ENCODE results near the gene PERM1. TPM values are rescaled to one million over a fixed set of nuclear protein-coding genes. Genes with fewer than 3 reads are reported as not detected.

PERM1 gene
- total RNA-seq, 1 experiment from 2014 or later, result 0.47 TPM

DNA sequence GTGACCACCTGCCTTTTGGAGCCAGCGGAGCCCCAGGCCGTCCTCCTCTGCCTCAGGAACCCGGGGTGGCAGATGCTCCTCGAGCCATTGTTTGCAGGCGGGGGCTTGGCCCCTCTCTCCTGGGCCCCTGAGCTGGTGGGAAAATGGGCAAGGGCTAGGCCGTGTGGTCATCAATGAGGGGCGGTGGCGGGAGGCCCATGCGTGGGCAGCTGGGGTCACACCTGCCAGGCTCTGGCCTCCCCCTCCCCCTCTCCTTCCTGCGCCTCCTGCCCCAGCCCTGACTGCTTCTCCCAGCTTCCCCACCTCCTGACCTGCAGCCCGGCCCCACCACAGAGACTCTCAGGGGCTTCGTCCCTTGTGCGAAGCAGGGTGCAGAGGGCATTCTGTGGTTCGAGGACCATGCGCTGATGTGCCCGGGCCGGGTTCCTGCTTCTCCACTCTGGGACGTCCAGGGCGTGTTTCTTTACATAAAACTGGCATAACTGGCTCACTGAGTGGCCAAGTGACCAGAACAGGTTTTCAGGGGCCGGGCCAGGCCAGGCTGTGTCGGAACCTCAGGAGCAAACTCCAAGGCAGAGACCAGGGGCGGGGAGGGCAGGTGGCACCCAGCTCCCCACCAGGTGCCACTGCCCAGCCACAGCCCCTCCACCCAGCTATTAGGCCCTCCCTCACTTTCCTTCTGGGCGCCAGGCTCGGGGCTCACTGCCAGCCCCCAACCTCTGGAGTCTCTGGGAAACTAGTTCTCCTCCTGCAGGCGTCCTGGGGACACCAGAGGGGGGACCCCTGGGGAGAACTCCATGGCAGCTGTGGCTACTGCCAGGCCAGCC, 48.9 kb downstream of the PERM1 start:
- ChIA-PET POLR2A (ENCODE audit: unreplicated experiment) (no interaction called here), CTCF (no interaction called here)
- no peaks in the 10 kb centered on the region for H3K9me3 ChIP-seq (ENCODE audit: low read length)
- no peaks in the 10 kb centered on the region for H3K9me2 ChIP-seq (replicated peaks; ENCODE audit: low read length)
- no peaks in the 10 kb centered on the region for H3F3A ChIP-seq (ENCODE audit: low read length, unreplicated experiment)
- ATAC-seq (peak; percentile 73), DNase-seq (peak; percentile 74)
- H3K36me3 ChIP-seq (ENCODE audit: low read depth, low read length), result no peaks in the 10 kb centered on the region
- H2AFZ ChIP-seq (ENCODE audit: low read length), result no peak overlapping the region
- H3K4me1 ChIP-seq (ENCODE audit: insufficient read depth, low read length), result peaks cover 9% of the 10 kb centered on the region
- no peaks in the 10 kb centered on the region for H4K20me1 ChIP-seq (ENCODE audit: low read length)
- peak overlapping the region; percentile 70 for H3K4me2 ChIP-seq (ENCODE audit: low read length)
- no TSS peak for BruUV-seq (replicated peaks)
- no peaks in the 10 kb centered on the region for H3K79me2 ChIP-seq (ENCODE audit: low read length)
- no peak overlapping the region for H3K9ac ChIP-seq (ENCODE audit: low read length)
- H3K27ac ChIP-seq (ENCODE audit: low read length), result no peak overlapping the region
- TF ChIP-seq EZH2phosphoT487 (IDR thresholded peaks at IDR 0.05; ENCODE audit: borderline replicate concordance, low read length) (no peak), EZH2 (IDR thresholded peaks at IDR 0.05; ENCODE audit: low read length, unreplicated experiment) (no peak)
- TF ChIP-seq, protein P1, sequence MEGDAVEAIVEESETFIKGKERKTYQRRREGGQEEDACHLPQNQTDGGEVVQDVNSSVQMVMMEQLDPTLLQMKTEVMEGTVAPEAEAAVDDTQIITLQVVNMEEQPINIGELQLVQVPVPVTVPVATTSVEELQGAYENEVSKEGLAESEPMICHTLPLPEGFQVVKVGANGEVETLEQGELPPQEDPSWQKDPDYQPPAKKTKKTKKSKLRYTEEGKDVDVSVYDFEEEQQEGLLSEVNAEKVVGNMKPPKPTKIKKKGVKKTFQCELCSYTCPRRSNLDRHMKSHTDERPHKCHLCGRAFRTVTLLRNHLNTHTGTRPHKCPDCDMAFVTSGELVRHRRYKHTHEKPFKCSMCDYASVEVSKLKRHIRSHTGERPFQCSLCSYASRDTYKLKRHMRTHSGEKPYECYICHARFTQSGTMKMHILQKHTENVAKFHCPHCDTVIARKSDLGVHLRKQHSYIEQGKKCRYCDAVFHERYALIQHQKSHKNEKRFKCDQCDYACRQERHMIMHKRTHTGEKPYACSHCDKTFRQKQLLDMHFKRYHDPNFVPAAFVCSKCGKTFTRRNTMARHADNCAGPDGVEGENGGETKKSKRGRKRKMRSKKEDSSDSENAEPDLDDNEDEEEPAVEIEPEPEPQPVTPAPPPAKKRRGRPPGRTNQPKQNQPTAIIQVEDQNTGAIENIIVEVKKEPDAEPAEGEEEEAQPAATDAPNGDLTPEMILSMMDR (conservative IDR thresholded peaks at IDR 0.05; ENCODE audit: low read depth, low read length), result no peak
- peak overlapping the region; percentile 27; the same call in 1 of the 2 replicates for H3K4me3 ChIP-seq (ENCODE audit: low read length)
- intact Hi-C loops (cut with micrococcal nuclease), result no loop called here
- peaks cover 18% of the 10 kb centered on the region for H3K27me3 ChIP-seq (ENCODE audit: low read length)

DNA sequence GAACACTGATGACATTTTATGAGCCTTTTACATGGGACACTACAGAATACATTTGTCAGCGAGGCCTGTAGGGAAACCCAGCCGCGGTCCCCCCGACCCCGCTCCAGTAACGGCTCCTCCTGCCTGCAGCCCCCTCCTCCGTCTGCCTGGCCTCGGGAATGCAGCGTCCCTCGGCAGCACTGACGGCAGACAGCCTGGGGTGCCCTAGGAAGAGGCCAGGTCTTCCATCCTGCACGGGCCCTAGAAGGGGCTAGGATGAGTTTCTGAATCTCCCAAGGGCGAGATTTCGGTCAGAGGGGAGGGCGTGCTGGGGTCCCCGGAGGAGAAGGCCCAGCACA, 49.8 kb downstream of the PERM1 start:
- intact Hi-C loops (cut with micrococcal nuclease), result no loop called here
- Histone ChIP-seq H3K79me2 (ENCODE audit: low read length) (no peaks in the 10 kb centered on the region), H3F3A (ENCODE audit: low read length, unreplicated experiment) (no peaks in the 10 kb centered on the region), H3K4me2 (ENCODE audit: low read length) (no peak overlapping the region), H3K9me3 (ENCODE audit: low read length) (no peaks in the 10 kb centered on the region), H3K36me3 (ENCODE audit: low read depth, low read length) (no peaks in the 10 kb centered on the region), H3K4me1 (ENCODE audit: insufficient read depth, low read length) (peaks cover 9% of the 10 kb centered on the region), H3K27ac (ENCODE audit: low read length) (no peak overlapping the region), H2AFZ (ENCODE audit: low read length) (no peak overlapping the region), H3K9ac (ENCODE audit: low read length) (no peak overlapping the region), H3K4me3 (ENCODE audit: low read length) (no peak overlapping the region), H4K20me1 (ENCODE audit: low read length) (no peaks in the 10 kb centered on the region), H3K9me2 (replicated peaks; ENCODE audit: low read length) (no peaks in the 10 kb centered on the region), H3K27me3 (ENCODE audit: low read length) (peaks cover 26% of the 10 kb centered on the region)
- TF ChIP-seq EZH2 (IDR thresholded peaks at IDR 0.05; ENCODE audit: low read length, unreplicated experiment) (no peak), EZH2phosphoT487 (IDR thresholded peaks at IDR 0.05; ENCODE audit: borderline replicate concordance, low read length) (no peak)
- TF ChIP-seq, protein P1 (conservative IDR thresholded peaks at IDR 0.05; ENCODE audit: low read depth, low read length), result no peak
- DNase-seq (no peak), ATAC-seq (no peak)
- BruUV-seq (replicated peaks), result no TSS peak
- ChIA-PET POLR2A (ENCODE audit: unreplicated experiment) (no interaction called here), CTCF (no interaction called here)
